Head of caudate nucleus (tissue), 42 donors: ENCODE measurements around the gene UBASH3B.
"Not testable (repeated sequence)": the region's sequence is repeated elsewhere in the genome, so short reads cannot be mapped to it uniquely, and the experiment has no call there.

Experiments
- DNase-seq, 42 donors: peaks; one replicate each; pipeline versions ENCODE4 v3.0.0 to v3.0.0-alpha.2; 2020 to 2021; ENCODE audit warnings: mixed read lengths in 7 of 42
- intact Hi-C: fragments of 100-400 bp; cut with DNase I; formaldehyde crosslinking; loops from one replicate; pipeline ENCODE4 v1.15.0; 2022

Gene UBASH3B

GRCh38 chr11:122852074-122852795 is 196.7 kb downstream of the UBASH3B start:
- intact Hi-C loops, result no loop called here
- peak in 40 of 42 donors; percentile 9 to 83 (median 48) for DNase-seq

DNA sequence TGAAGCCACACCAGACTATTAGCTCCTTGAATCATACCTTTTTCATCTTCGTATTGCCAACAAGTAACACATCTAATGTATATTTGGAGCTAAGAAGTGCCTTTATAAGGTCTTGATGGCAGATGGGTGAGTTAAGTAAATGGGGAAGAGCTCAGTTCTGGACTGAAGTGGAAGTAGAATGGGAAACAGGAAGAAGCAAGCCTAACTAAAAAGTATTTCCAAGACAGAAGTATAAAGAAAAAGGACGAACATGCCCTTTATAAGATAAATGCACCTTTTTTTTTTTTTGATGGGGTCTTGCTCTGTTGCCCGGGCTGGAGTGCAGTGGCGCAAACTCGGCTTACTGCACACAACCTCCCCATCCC is 197.3 kb downstream of the UBASH3B start:
- intact Hi-C loops, result no loop called here
- DNase-seq, result no peak

DNA sequence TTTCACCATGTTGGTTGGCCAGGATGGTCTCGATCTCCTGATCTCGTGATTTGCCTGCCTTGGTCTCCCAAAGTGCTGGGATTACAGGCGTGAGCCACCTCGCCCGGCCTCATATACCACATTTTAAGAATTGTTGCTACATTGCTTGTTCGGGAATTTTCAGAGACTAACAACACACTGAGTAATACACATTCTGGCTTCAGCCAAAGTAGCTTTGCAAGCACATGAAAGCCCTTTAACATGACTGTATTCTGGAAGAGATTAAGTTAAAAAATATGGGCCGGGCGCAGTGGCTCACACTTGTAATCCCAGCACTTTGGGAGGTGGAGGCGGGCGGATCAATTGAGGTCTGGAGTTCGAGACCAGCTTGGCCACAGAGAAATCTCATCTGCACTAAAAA is 197.7 kb downstream of the UBASH3B start:
- no peak for DNase-seq
- intact Hi-C loops, result no loop called here

DNA sequence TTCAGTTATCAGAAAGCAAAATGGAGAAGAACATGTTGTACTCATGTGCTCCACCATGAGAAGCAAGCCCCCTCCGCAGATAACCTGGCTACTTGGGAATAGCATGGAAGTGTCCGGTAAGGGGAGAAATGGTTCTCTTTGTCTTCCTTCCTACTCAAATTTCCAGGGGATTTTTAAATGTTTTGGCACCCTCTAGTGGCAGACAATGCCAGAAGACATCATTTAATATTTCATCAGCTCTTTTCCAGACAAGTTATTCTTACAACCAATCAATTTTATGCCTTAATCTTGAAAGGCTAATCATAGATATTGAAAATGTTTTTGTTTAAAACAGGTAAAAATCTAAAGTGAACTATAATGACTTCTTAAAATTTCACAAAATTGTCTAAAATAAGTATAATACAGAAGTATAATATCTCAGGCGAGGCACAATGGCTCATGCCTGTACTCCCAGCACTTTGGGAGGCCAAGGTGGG is 198.5 kb downstream of the UBASH3B start:
- DNase-seq, result peak in 25 of 42 donors; percentile 10 to 83 (median 56)
- intact Hi-C loops, result no loop called here

- DNase-seq, result no peak
- intact Hi-C loops, result no loop called here
These were observed 206.1 kb downstream of the UBASH3B start for GRCh38 chr11:122861631-122862030.

GRCh38 chr11:122862091-122862490 is 206.6 kb downstream of the UBASH3B start:
- intact Hi-C loops, result no loop called here
- DNase-seq, result no peak

DNA sequence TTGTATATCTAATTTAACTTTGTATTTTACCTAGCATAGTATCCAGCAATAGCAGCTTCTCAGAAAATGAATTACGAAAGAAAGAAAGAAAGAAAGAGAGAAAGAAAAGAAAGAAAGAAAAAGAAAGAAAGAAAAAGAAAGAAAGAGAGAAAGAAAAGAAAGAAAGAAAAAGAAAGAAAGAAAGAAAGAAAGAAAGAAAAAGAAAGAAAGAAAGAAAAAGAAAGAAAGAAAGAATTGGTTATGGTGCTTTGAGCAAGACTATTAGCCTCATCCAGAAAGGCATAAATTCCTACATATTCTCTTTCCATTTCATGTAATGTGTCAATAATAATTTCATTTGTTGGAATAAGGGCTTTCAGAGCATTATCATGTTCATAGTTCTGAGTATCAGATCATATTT is 207.6 kb downstream of the UBASH3B start:
- DNase-seq, intact Hi-C loops: not testable (repeated sequence)

DNA sequence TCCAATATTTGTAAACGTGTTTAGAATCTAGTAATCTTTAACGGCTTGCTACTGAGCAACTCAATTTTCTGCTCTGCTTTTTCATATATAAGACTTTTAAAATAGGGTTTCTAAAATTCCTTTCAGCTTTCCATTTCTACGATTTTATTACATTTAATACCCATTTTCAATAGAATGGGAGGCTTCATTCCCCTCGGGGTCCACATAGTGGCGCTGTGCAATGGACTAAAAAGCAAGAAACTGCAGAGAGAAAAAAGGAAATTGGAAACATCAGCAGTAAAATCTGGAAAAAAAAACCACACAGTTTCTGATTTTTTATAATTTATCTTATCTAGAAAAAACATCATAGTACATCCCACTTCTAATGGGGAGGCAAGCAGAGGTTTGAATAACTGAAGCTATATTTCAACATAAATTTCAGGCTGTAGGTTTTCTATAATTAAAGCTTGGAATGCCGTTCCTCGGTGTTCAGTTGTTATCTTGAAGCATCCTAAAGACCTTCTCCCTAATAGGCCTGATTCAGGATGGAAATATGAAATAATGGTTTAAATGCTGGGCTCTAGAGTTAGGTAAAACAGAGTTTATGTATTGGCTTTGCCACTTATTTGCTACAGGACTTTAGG is 208.3 kb downstream of the UBASH3B start:
- intact Hi-C loops, result no loop called here
- DNase-seq, result peak; percentile 35 to 82 (median 63)
